CD4-positive, alpha-beta T cell treated with Interferon alpha-2 for 1 hour (primary cell): Measurements from ENCODE around the gene PFDN1.
"Not testable (repeated sequence)": the region's sequence is repeated elsewhere in the genome, so short reads cannot be mapped to it uniquely, and the experiment has no call there.

ENCODE experiments used
- DNase-seq, 2 donors: peaks; one replicate each; pipeline ENCODE4 v3.0.0-alpha.2; 2020 to 2022

PFDN1 gene, protein sequence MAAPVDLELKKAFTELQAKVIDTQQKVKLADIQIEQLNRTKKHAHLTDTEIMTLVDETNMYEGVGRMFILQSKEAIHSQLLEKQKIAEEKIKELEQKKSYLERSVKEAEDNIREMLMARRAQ

DNA sequence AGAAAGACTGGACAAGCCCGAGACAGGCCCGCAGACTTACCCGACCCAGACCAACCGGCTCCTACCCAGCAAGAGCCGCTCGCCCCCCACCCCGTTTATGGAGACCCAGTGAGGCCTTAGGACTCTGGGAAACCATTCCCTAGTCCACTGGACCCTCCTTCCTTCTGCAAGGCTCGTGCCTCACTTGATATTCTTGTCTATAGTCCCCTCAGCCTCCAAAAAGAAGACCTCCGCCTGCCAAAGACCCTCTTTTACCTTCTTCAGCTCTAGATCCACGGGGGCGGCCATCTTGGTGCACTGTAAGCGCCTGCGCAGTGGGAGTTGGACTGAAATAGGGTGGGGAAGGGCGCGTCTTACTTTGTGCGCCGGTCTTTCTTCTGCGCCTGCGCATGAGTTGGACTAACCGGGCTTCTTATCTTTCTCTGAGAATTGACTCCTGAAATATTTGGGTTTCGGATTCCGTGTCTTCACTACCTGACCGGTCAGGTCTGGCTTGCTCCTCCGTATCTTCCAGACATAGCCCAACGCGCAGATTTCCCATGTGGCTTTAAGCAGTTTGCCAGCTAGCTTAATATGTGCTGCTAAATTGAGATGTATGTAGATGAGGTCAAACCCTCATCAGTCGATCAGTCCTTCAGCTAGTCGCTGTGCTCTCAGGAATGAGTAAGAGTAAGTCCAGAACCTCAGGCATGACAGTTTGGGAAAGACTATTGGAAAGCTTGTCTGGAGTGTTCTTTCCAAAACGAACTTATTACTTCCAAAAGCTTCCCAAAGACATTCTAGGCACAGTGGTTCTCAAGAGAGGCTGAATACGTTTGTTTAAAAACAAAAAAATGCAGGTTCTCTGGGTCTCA is at the start of gene PFDN1:
Gene PFDN1 (minus strand): TSS at position 316 of the 854 bp plus-strand sequence. CDS start 28 bp downstream, at position 288.
- peak; percentile 94 to 95 for DNase-seq

DNA sequence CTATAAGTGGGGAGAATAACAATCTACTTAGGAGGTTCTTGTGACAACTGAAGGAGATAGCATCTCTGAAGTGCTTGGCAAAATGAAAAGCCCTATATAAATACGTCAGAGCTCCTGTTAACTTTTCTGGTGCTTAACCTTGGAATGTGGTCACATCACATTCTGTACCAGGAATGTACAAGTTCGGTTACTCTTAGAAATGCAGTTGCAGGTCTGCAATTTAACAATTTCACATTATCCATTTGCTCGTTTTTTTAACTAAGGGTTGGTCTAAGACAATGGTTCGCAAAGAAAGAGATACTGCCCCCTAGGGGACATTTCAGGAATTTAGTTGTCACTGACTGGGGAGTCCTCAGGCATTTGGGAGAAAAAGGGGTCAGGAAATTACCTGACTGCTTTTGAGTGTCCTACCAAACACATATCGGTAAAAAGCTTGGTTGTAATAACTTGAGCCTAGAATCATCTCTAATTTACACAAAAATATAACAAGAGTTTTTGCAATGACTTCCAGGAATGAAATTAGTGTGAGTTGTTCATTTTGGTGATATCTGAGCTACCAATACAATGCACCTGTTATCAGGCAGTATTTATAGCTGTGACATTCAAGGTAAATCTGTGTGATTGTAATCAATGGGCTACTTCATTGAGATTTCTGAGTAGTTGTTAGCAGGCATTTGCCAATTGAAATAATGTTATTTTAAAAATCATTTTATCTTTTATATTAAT is 48.9 kb upstream of the PFDN1 start:
- DNase-seq, result peak; percentile 64 to 87

DNA sequence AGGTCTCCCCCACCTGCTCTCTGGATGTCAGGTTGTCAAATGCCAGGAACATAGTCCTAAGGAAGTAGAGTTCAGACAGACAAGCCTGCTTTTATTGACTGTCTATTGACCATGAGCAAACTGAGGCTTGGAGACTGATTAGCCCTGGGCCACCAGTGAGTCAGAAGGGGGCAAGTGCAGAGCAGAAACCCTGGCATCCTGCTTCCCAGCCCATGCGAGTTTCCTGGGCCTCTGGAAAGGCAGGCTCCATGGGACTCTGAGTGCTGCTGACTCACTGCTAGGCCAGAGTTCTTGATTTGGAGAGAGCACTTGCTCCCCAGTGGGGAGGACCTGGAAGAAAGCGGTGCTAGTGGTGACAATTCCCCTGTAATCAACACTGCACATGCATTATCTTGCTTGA is 46.3 kb upstream of the PFDN1 start:
- DNase-seq, result no peak

DNA sequence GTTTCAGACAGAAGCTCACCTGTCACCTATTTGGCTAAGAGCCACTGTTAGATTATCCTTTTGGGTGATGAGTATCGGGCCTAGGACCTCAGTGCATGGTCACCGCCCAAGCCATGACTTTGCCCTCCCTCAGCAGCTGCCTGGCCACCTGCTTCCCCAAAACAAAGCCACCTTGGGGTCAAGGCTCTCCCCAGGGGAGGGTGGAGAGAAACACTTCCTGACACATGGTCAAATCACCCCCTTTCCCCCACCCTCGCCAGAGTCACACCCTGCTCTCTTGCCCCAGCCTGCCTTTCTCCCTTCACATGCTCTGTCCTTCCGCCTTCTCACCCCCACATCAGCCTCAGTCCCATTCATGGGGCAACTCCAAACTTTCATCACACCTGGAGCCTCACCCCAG is 45.2 kb upstream of the PFDN1 start:
- no peak for DNase-seq

DNA sequence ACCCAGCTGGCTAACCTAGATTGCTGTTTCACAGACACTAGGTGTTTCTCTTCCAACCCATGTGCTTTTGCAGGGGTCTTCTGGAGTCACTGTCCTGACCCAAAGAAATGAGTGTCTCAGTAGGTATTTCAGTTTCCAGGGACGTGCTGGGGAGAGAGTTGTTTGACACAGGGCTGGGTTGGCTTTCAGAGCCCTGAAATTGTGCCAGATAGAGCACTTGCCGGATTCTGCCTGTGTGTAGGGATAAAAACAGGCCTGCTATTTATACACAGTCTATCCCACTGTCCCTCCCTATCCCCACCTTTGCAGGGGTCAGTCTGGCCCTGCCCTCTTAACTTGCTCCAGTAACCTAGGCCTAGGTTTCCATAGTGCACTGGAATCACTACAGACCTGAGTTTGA is 44.5 kb upstream of the PFDN1 start:
- no peak for DNase-seq

DNA sequence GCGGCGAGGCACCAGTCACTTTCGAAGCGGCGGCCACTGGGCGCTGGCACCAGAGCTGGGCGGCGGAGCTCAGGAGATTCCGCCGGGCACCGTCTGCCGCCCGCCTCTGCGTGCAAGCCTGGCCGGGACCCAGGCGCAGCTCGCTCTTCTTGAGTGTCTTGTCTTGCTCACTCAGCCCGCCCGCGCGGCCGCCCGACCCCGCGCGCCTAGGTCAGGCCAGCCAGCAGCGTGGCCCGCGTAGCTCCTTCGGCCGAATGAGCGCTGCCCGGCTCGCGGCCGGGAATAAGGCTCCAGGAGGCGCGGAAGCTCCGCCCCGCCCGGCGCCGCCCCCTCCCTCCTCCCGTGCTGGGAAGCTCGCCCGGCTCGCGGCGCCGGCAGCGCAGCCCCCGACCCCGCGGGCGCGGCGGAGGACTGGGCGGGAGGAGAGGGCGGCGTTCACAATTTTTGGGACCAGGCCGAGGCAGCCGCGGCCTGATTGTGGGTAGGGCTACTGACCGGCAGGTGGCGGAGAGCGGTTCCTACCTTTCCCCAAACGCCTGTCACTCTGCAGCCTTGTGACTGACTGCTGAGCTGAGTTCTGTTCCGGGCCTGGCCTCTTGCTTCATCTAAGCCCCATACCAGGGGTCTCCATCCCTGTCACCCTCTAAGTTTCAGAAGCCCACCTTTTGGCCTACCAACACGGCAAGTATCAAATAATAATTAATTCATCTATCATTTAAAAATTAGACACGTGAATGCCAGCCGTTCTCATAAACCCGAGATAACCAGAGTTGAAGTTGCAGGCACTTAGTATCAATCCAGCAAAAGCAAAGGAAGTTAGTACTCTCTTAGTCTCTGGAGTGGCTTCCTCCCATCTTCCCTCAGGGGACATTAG is 43.7 kb upstream of the PFDN1 start, which contains the start of gene HBEGF:
Gene HBEGF (minus strand): TSS at position 256 of the 874 bp plus-strand sequence. CDS start 275 bp downstream, outside the sequence.
- DNase-seq, result peak; percentile 59 to 61

DNA sequence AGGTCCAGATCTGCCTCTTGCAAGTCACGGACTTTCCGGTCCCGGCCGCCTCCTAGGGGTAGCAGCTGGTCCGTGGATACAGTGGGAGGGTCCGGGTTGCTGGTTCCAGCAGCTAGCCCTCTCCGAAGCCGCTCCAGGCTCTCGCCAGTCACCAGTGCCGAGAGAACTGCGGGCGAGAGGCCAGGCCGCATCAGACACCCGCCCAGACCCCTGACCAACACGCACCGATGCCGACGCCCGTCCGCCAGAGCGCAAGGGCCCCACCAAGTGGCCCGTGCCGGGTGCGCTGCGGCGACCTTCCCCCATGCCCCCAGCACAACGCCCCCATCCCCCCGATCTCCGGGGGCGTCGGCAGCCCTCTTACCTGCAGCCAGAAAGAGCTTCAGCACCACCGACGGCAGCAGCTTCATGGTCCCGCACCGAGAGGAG is 43.0 kb upstream of the PFDN1 start:
- DNase-seq, result no peak

DNA sequence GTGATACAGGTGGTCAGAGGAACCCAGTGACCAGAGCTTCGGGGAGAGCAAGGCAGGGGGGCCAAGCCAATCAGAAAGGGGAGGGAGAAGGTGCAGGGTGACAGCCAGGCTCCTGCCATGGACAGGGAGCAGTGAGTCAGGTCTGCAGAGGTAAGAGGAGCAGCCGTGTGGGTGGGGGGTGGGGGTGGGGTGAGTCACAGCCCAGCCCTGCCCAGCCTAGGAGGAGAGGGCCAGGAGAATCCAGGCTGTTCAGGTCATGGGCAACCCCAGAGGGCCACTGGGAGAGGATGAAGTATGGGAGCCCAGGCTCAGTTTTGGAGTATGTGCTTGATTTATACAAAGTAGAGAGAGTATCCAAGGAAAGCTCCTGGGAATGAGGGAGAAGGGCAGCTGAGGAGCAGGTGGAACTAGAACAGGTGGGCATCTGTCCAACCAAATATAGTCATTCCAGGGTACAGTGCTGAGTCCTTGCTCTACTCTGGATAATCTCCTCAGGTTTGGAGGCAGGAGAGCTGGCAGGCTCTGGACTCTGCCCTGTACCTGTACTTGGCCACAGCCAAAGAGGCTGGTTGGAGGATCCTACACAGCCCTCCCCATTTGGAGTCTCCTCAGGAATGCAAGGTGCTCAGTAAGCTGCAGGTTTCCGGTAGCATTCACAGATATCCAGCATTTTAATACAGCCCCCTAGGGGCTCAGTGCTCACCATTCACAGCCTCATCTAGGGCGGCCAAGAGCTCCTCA is 42.0 kb upstream of the PFDN1 start:
- no peak for DNase-seq

DNA sequence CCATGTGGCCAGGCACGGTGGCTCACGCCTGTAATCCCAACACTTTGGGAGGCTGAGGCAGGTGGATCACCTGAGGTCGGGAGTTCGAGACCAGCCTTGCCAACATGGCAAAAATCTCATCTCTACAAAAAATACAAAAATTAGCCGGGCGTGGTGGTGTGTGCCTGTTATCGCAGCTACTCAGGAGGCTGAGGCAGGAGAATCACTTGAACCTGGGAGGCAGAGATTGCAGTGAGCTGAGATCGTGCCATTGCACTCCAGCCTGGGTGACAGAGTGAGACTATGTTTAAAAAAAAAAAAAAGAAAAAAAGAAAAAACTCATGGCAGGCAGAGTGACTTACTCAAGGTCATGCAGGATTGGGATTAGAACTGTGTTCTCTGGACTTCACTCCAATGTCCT is 40.9 kb upstream of the PFDN1 start:
- not testable (repeated sequence) for DNase-seq

DNA sequence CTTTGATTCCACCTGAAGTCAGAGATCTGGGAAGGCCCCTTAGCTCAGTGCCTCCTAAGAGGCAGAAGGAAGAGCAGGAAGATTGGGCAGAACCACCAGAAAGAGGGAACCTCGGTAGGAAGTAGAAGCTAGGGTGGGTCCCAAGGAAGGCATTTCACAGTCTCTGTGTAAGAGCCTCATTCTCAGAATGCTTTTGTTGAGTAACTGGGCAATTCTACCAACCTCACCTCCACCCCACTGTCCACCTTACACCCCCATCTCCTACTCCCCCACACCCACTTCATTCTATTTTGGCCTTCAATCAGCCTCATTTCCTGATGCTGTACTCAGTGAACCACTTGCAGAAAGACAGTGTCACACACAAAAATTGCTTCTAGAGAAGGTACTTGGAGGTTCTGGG is 40.0 kb upstream of the PFDN1 start:
- no peak for DNase-seq

DNA sequence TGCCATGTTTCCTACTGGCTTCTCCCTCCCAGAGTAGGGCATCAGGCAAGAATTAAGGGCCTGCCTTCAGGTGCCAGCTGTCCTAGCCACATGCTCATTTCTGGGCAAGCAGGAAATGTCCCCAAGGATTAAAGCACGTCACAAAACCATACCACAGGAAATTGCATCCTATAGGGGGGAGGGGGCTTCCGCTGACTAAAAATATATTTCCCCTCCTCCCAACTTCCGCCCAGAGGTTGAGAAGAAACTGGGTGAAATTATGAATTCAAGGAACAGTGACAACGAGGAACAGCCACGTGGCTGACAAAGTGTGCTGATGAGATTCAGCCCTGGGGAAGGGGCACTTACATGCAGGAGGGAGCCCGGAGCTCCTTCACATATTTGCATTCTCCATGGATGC is 39.4 kb upstream of the PFDN1 start:
- peak; percentile 59 to 66 for DNase-seq

DNA sequence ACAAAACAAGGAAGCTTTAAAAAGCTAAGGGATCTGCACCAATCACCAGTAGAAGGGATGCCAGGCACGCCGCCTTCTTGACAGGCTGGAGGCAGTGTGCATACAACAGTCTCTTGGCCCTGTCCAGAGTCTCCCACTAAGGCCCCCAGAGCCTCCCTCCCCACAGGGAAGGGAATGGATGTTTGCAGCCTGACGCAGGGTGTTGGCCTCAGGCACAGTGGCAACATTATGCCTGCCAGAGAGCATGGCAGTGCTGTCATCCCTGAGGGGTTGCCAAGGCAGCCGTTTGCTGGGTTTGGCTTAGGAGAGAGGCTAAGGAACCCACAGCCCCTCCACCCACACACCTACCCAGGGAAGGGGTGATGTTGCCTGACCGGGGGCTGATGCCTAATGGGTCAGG is 38.7 kb upstream of the PFDN1 start:
- no peak for DNase-seq

DNA sequence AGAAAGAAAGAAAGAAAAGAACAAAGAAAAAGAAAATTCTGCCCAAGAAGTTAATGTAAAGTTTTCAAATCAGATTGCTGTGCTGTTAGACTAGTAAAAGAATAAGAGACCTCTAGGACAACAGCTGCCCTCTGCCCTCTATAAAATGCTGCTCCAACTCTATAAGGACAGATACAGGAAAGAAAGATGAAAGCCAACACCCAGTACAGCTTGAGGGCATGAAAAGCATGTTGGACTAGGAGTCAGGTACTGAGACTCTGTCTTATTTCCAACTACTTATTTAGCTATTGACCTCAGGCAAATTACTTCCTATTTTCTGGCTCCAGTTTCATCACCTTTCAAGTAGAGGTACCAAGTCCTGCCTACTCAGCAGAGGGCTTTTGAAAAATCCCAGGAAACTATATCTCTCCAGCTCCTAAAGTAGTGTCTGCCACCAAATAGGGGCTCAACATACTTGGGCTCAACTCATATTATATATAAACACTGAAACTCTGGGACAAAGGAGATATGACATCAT is 37.8 kb upstream of the PFDN1 start:
- no peak for DNase-seq

DNA sequence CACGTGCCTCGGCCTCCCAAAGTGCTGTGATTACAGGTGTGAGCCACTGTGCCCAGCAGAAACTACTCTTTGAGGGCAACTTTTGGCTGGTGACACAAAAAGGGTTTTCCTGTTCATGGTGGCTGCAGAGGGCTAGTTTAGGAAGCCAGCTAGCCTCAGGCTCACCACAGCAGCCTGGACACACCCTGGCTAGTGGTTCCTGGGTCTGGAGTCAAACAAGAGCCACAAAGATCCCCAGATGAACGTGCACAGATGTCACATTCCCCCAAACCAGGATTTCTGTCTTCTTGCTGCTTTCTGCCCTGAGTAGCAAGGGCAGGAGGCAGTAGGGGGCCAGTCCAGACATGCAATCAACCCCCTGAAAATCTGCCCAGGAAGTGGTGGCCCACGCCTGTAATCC is 36.7 kb upstream of the PFDN1 start:
- DNase-seq, result no peak

DNA sequence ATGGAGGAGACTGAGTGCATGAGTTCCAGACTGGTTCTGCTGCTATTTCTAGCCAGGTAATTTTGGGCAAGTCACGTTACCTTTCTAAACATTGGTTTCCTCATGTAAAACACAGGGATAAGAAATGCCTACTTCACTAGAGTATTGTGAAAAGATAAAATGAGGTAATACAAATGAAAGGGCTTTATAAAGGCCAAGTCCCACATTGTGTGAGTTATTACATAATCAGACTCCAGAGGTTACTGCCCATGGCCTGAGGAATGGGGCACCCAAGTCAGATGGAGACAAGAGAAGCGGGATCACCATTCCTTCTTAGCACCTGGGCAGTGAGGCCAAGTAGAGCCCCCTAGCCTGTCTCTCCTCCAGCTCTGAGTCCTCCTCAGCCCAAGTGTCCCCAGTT is 36.0 kb upstream of the PFDN1 start:
- DNase-seq, result no peak

DNA sequence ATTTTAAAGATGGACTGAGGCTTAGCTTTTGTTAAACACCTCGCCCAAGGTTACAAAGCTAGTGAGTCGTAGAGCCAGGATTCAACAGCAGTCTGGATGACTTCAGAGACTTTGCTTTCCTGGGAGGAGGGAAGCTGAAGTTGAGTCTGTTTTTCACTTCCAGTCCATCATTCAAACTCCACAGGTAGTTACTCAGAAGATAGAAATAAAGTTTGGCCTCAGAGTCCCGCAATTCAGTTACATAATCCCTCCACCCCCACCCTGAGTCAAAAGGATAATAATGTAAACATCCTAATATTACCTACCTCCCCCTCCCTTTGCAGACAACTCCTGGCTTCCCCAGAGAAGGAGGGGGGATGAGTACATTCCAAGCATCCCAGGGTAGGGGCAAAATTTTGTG is 35.4 kb upstream of the PFDN1 start:
- DNase-seq, result no peak

DNA sequence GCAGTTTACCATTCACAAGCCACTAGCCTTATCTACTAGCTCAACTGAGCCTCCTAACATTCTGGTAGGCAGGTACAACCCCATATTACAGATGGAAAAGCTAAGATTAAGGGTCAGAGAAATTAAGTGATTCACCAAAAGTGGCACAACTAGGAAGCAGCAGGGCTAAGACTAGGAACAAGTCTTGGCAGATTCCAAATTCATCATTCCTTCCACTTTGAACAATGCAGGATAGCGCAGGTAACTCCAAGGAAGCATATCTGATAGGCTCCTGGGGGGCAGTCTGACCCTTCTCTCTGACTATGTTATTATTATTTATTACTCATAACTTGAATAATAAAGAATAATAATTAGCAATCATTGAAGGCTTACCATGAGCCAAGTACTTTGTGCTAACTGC is 35.0 kb upstream of the PFDN1 start:
- DNase-seq, result no peak

DNA sequence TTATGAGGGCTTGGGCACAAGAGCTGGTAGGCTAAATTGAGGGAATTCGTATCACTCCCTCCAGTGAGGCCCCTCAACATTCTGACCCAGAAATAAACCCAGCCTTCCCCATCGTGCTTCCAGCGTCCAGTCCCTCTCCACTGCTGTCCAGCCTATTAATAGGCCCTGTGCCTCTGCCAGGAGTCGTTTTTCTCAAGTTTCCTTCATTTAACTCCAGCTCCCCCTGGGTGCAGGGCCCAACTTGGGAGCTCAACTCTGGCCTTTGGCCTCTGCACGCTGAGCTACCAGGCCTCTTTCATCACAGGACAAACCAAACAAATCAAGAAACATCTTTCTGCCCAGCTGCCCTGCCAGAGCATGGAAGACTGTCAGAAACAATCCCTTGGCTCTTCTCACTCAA is 33.5 kb upstream of the PFDN1 start:
- DNase-seq, result no peak

DNA sequence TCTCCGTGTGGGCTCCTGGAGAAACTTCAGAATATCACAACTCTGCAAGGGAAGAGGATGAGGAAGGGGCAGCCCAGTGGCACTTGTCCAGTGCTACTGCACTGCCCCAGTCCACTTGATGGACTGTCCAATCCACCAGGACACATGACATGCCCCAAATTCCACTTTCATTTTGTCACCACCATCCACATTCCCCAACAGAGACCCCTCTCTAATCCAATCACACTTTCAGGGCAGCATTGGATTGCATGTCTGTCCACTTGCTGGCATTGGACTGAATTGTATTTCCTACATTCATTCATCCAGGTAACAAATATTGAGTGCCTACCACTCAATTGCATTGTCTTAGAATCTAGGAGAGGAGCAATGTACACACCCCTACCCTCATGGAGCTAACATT is 28.7 kb upstream of the PFDN1 start:
- no peak for DNase-seq

DNA sequence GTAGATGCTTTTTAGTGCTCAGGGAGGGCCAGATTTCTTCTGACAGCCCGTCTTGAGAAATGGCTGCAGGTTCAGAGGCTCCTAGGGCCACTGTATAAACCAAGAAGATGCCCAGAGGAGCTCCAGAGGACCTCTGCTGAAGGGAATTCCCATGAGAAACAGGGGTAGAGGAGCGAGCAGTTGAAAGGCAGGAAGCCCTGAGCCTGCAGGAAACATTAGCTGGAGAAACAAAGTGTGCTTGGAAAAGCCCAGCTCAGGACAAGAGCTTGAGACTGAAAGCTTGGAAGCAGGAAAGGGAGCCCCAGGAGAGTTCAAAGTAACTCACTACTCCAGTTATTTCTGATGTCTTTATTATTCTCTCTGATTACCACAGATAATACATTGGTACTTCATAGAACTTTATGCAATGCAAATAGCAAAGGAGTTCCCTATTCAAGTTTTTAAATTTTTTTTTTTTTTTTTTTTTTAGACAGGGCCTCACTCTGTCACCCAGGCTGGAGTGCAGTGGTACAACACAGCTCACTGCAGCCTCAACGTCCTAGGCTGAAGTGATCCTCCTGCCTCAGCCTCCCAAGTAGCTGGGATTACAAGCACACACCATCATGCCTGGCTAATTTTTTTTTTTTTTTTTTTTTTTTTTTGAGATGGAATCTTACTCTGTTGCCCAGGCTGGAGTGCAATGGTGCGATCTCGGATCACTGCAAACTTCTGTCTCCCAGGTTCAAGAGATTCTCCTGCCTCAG is 27.0 kb upstream of the PFDN1 start:
- no peak for DNase-seq
